BE2C (cell line): ENCODE data around the gene CD84.

Experiments used
- DNase-seq: peaks from one replicate; pipeline ENCODE4 v3.0.0-alpha.2; 2020
- H3K27me3 ChIP-seq: fragments of 250-450 bp; sonication (Bioruptor Pico); 2 replicates; pipeline ENCODE4 v1.5.1; 2020; ENCODE audit warnings: mild to moderate bottlenecking
- H3K36me3 ChIP-seq: fragments of 250-450 bp; sonication (Bioruptor Pico); 2 replicates; pipeline ENCODE4 v1.5.1; 2020; ENCODE audit warnings: mild to moderate bottlenecking
- H3K4me1 ChIP-seq: fragments of 250-450 bp; sonication (Bioruptor Pico); 2 replicates; pipeline ENCODE4 v1.5.1; 2020
- H3K4me3 ChIP-seq: 2 replicates; pipeline ENCODE4 v1.5.1; 2011; ENCODE audit warnings: low read depth, low read length
- H3K9me3 ChIP-seq: fragments of 250-450 bp; sonication (Bioruptor Pico); 2 replicates; pipeline ENCODE4 v1.5.1; 2020
- CTCF ChIP-seq: IDR thresholded peaks from 2 replicates; pipeline ENCODE4 v1.5.1; 2012; ENCODE audit warnings: mild to moderate bottlenecking, low read depth, low read length

CD84 gene

DNA sequence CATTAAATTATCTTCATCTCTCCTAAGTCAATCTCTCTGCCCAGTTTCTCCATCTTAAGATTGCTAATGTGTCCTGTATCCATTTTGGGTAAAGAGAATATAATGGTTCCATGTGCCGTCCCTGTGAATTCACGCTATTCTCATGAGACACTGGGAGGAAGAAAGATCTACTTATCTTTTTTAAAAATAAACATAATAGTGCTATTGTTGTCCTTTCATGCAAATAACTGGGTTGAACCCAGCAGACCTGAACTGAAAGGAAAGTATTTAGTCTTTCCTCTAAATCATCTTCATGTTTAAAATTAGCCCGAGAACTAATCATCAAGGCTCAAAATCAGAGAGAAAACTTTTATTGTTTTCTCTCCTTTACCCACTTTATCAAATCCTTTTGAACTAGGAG, 45.2 kb upstream of the CD84 start:
- H3K9me3 ChIP-seq, result no peaks in the 10 kb centered on the region
- H3K4me3 ChIP-seq, result no peak overlapping the region
- H3K27me3 ChIP-seq, result peaks cover 5% of the 10 kb centered on the region; the same call in 1 of the 2 replicates
- no peaks in the 10 kb centered on the region for H3K36me3 ChIP-seq
- no peaks in the 10 kb centered on the region for H3K4me1 ChIP-seq
- no peak for TF ChIP-seq CTCF
- no peak for DNase-seq

DNA sequence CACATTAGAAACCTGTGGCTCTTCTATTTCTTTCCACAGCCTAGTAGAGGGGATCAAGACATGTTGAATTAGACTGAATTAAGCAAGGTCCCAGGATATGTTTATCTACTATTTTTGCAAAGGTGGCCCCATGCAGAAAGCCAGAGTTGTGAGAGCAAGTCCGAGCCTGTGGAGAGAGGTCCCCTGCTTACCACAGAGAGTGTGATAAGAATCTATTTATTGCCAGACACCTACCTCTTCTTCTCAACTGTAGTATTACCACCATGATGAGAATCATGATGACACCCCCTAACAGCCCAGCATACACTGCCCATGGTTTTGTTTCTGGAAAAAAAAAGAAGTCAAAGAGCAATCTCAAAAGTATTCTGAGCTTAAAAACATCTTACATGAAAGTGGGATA, 44.6 kb upstream of the CD84 start:
- DNase-seq, result no peak
- Histone ChIP-seq H3K36me3 (no peaks in the 10 kb centered on the region), H3K9me3 (no peaks in the 10 kb centered on the region), H3K4me3 (no peak overlapping the region), H3K27me3 (peaks cover 5% of the 10 kb centered on the region; the same call in 1 of the 2 replicates), H3K4me1 (no peaks in the 10 kb centered on the region)
- no peak for TF ChIP-seq CTCF

DNA sequence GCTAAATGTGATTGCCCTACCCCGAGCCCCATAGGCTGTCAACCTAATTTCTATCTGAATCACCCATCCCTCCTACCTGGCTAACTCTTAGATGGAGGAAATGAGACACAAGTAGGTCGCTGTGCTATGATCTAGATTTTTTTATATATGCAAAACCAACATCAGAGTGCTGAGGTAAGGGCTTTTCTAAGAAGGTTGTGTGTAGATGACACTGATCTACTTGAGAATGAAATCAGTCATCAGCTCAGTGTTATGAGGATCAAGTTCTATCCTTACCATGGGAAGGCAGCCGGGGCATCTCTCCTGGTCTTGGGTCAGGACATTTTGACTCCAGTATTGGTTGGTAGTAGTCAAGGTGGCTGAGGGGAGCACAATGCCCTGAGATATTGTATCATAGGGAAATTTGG, 43.9 kb upstream of the CD84 start:
- Histone ChIP-seq H3K4me1 (no peaks in the 10 kb centered on the region), H3K27me3 (peaks cover 5% of the 10 kb centered on the region; the same call in 1 of the 2 replicates), H3K4me3 (no peak overlapping the region), H3K9me3 (no peaks in the 10 kb centered on the region), H3K36me3 (no peaks in the 10 kb centered on the region)
- DNase-seq, result no peak
- TF ChIP-seq CTCF, result no peak

DNA sequence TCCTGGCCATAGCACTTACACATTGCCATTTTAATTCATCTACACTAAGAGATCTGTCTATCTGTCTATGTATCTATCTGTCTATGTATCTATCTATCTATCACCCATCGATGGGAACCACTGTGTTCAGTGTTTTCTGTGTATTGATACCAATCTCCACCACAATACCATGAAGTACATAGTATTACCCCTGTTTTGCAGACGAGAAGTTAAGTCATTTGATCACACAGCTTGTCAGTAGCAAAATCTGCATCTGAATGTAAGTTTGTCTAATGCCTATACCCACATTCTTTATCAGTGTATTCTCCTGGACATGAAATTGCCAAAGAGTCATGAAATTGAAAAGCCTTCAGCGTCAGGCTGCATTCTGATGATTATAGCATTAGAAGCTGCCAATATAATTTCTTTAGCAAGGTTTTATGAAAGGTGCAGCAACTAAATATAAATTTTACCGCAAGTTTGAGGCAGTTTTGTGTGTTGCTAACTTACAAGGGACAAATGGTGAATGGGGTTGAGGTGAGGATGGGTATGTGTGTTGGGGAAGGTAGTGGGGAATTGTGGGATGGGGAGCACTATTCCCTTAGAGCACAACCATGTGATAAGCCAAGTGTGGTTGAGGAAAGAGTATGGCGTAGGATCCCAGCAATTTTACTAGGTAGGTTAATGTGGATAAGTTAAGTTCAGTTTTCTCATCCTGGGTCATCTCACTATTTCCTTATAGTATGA, 43.4 kb upstream of the CD84 start:
- DNase-seq, result no peak
- Histone ChIP-seq H3K4me1 (no peaks in the 10 kb centered on the region), H3K4me3 (no peak overlapping the region), H3K27me3 (peaks cover 5% of the 10 kb centered on the region; the same call in 1 of the 2 replicates), H3K36me3 (no peaks in the 10 kb centered on the region), H3K9me3 (no peaks in the 10 kb centered on the region)
- TF ChIP-seq CTCF, result no peak

DNA sequence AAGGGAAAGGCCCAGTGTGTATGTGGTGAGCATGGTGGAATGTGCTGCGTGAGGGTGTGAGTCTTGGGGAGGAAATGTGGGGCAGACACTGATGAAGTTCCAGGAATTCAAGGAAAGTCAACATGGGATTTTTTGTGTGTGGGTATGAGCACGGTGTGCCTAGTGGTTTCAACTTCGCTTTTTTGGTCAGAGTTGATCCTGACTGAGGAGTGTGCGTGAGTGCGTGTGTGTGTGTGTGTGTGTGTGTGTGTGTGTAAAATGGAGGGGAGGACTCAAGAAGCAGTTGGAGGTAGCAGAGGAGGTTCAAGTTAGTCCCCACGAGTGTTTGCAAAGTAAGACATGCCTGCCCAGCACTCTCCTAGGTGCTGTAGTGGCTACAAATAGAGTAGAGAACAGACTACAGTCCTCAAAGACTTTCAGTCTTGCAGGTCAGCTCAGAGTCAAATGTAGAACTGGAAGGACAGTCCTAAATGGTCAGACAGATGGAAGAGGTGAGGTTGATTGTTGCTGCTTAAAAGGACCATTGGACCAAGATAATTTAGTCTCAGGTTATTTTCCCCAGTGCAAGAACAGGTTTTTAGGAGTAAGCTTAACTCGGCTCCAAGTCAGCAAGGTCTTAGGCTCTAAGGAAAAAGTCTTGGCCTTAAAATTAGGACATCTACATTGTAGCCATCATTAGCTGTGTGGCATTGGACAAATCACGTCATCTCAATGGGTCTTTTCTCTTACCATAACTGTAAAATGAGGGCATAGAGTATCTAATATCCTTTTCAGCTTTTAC, 42.5 kb upstream of the CD84 start:
- Histone ChIP-seq H3K4me1 (no peaks in the 10 kb centered on the region), H3K27me3 (peaks cover 5% of the 10 kb centered on the region; the same call in 1 of the 2 replicates), H3K36me3 (no peaks in the 10 kb centered on the region), H3K9me3 (no peaks in the 10 kb centered on the region), H3K4me3 (no peak overlapping the region)
- TF ChIP-seq CTCF, result no peak
- DNase-seq, result no peak
